HCT116 (cell line): ENCODE results near the gene MCM9. TPM values are rescaled to one million over a fixed set of nuclear protein-coding genes. Genes with fewer than 3 reads are reported as not detected.

Source experiments
- ATAC-seq: fragments of 200-7000 bp; cut with Tn5 transposase; 2 replicates; pipeline ENCODE4 v1.9.1; 2020; ENCODE audit warnings: mild to moderate bottlenecking, moderate library complexity
- BruUV-seq: library from RNA; stranded (reverse); fragments of 400-500 nt; replicated peaks from 2 replicates; lab custom pipeline; 2021; lab: Mats Ljungman, UMichigan
- CTCF ChIA-PET: fragments of 300-600 bp; sonication (Branson Sonifier 250); formaldehyde crosslinking; loops from one replicate; lab custom pipeline; 2021; ENCODE audit warnings: antibody characterized with exemption; lab: Charles Lee
- POLR2A ChIA-PET: fragments of 300-600, 350-600 bp; sonication (Branson Sonifier 250); formaldehyde crosslinking; loops from one replicate; lab custom pipeline; 2021; ENCODE audit warnings: antibody characterized with exemption; lab: Charles Lee
- RAD21 ChIA-PET, 2 experiments: fragments of 300-600 bp; sonication (Branson Sonifier 250); formaldehyde crosslinking; loops; one replicate each; lab custom pipeline; 2023; ENCODE audit warnings: low total read pairs in 2 of 2; ENCODE audit not compliant: uncharacterized antibody in 2 of 2, unreplicated experiment in 2 of 2, low non-redundant PET in 1 of 2; lab: Charles Lee
- DNase-seq: peaks from one replicate; pipeline ENCODE4 v3.0.0-alpha.2; 2010; ENCODE audit warnings: low read depth, low spot score
- H2AFZ ChIP-seq: fragments of 200-600 bp; shearing (Covaris generic), sonication (generic); 2 replicates; pipeline ENCODE4 v1.6.1; 2017; ENCODE audit warnings: low read depth, mixed run types, mixed read lengths, antibody characterized with exemption, low read length; ENCODE audit not compliant: poor library complexity, severe bottlenecking
- H3K27ac ChIP-seq: 2 replicates; pipeline ENCODE4 v1.5.1; 2012; ENCODE audit warnings: low read depth, low read length
- H3K27me3 ChIP-seq: fragments of 200-600 bp; sonication (generic); 2 replicates; pipeline ENCODE4 v1.6.1; 2016; ENCODE audit warnings: mixed run types, low read length, mixed read lengths; ENCODE audit not compliant: insufficient read depth
- H3K36me3 ChIP-seq, 2 experiments: fragments of 200-500 bp in 1 of 2; fragments of 200-600 bp in 1 of 2; sonication (Bioruptor generic) in 1 of 2; sonication (generic) in 1 of 2; 2 replicates each; pipeline versions ENCODE4 v1.5.1 to v1.6.1; 2014 to 2016; ENCODE audit warnings: low read length in 2 of 2, inconsistent platforms in 1 of 2, mixed read lengths in 1 of 2, mixed run types in 1 of 2; ENCODE audit not compliant: insufficient read depth in 2 of 2, control insufficient read depth in 1 of 2
- H3K4me1 ChIP-seq, 2 experiments: fragments of 200-600 bp in 1 of 2; sonication (generic) in 1 of 2; 2 replicates each; pipeline versions ENCODE4 v1.5.1 to v1.6.1; 2012 to 2017; ENCODE audit warnings: low read length in 2 of 2, inconsistent platforms in 1 of 2, mild to moderate bottlenecking in 1 of 2, mixed read lengths in 1 of 2, mixed run types in 1 of 2, moderate library complexity in 1 of 2; ENCODE audit not compliant: insufficient read depth in 2 of 2, control insufficient read depth in 1 of 2
- H3K4me2 ChIP-seq: fragments of 200-600 bp; sonication (generic); 2 replicates; pipeline ENCODE4 v1.6.1; 2017; ENCODE audit warnings: mixed run types, low read length, mixed read lengths
- H3K4me3 ChIP-seq, 2 experiments: fragments of 200-600 bp in 1 of 2; sonication (generic) in 1 of 2; replicated peaks in 1 of 2; 2 replicates each; pipeline ENCODE4 v1.5.1; 2011 to 2016; ENCODE audit warnings: low read length in 2 of 2, control low read depth in 1 of 2, low read depth in 1 of 2, mild to moderate bottlenecking in 1 of 2, mixed read lengths in 1 of 2, mixed run types in 1 of 2
- H3K79me2 ChIP-seq: fragments of 200-600 bp; sonication (generic); 2 replicates; pipeline ENCODE4 v1.6.1; 2017; ENCODE audit warnings: mild to moderate bottlenecking, mixed run types, low read length, moderate library complexity, mixed read lengths; ENCODE audit not compliant: insufficient read depth
- H3K9ac ChIP-seq: fragments of 200-600 bp; sonication (generic); 2 replicates; pipeline ENCODE4 v1.6.1; 2016; ENCODE audit warnings: low read length, mixed read lengths
- H3K9me2 ChIP-seq: fragments of 200-600 bp; sonication (generic), shearing (Covaris generic); 2 replicates; pipeline ENCODE4 v1.6.1; 2017; ENCODE audit warnings: mixed run types, mild to moderate bottlenecking, moderate library complexity; ENCODE audit not compliant: insufficient read depth
- H3K9me3 ChIP-seq, 2 experiments: fragments of 200-500 bp in 1 of 2; fragments of 200-600 bp in 1 of 2; sonication (Bioruptor generic) in 1 of 2; sonication (generic) in 1 of 2; 2 replicates each; pipeline ENCODE4 v1.6.1; 2014 to 2017; ENCODE audit warnings: low read length in 2 of 2, mixed read lengths in 2 of 2, inconsistent platforms in 1 of 2, low read depth in 1 of 2, mild to moderate bottlenecking in 1 of 2, mixed run types in 1 of 2, moderate library complexity in 1 of 2; ENCODE audit not compliant: control insufficient read depth in 1 of 2, insufficient read depth in 1 of 2
- H4K20me1 ChIP-seq: fragments of 200-600 bp; sonication (generic), shearing (Covaris generic); 2 replicates; pipeline ENCODE4 v1.6.1; 2017; ENCODE audit warnings: mixed run types, mild to moderate bottlenecking, moderate library complexity; ENCODE audit not compliant: insufficient read depth
- CBX3 ChIP-seq: IDR thresholded peaks from 2 replicates; pipeline ENCODE4 v1.6.1; 2012; ENCODE audit warnings: low read depth
- CEBPB ChIP-seq: IDR thresholded peaks from 2 replicates; pipeline ENCODE4 v1.6.1; 2012; ENCODE audit warnings: low read depth
- EGR1 ChIP-seq: IDR thresholded peaks from 2 replicates; pipeline ENCODE4 v1.6.1; 2012; ENCODE audit warnings: low read depth
- ELF1 ChIP-seq: IDR thresholded peaks from 2 replicates; pipeline ENCODE4 v1.6.1; 2012; ENCODE audit warnings: low read depth, borderline replicate concordance
- EZH2phosphoT487 ChIP-seq: fragments of 200-600 bp; IDR thresholded peaks from 2 replicates; pipeline ENCODE4 v1.6.1; 2018; ENCODE audit warnings: antibody characterized with exemption, borderline replicate concordance
- FOSL1 ChIP-seq: IDR thresholded peaks from 2 replicates; pipeline ENCODE4 v1.6.1; 2012; ENCODE audit warnings: low read depth
- JUND ChIP-seq: IDR thresholded peaks from 2 replicates; pipeline ENCODE4 v1.6.1; 2012
- POLR2A ChIP-seq: IDR thresholded peaks from 2 replicates; pipeline ENCODE4 v1.7.0; 2011; ENCODE audit warnings: borderline replicate concordance; ENCODE audit not compliant: insufficient read depth, insufficient read length; ENCODE audit errors: extremely low read depth
- RAD21 ChIP-seq: IDR thresholded peaks from 2 replicates; pipeline ENCODE4 v1.6.1; 2012; ENCODE audit warnings: low read depth, mild to moderate bottlenecking
- SP1 ChIP-seq: IDR thresholded peaks from 2 replicates; pipeline ENCODE4 v1.6.1; 2012; ENCODE audit warnings: low read depth
- SRF ChIP-seq: IDR thresholded peaks from 2 replicates; pipeline ENCODE4 v1.6.1; 2012; ENCODE audit warnings: low read depth
- TCF7L2 ChIP-seq: IDR thresholded peaks from 2 replicates; pipeline ENCODE4 v1.7.0; 2011; ENCODE audit warnings: borderline replicate concordance, inconsistent platforms; ENCODE audit not compliant: insufficient read depth, insufficient read length; ENCODE audit errors: extremely low read depth
- ZNF274 ChIP-seq: fragments of 200-500 bp; sonication (Bioruptor generic); IDR thresholded peaks from 2 replicates; pipeline ENCODE4 v1.6.1; 2014; ENCODE audit warnings: mild to moderate bottlenecking, low read depth, low read length, inconsistent platforms
- intact Hi-C: fragments of 100-400 bp; cut with micrococcal nuclease; formaldehyde crosslinking; loops from 2 replicates; pipeline ENCODE4 v1.10.0; 2022
- total RNA-seq: library from RNA; stranded (reverse); gene quantifications from one replicate; pipeline ENCODE4 v1.2.1, GENCODE V29; 2021; ENCODE audit not compliant: unreplicated experiment
- TF ChIP-seq, protein P1 (sequence below): IDR thresholded peaks from 2 replicates; pipeline ENCODE4 v1.6.1; 2012; ENCODE audit warnings: low read depth
- TF ChIP-seq, protein P2 (sequence below): IDR thresholded peaks from 2 replicates; pipeline ENCODE4 v1.6.1; 2012
- TF ChIP-seq, protein P3 (sequence below), 3 experiments: fragments of 200-600 bp in 1 of 3; sonication (generic) in 1 of 3; IDR thresholded peaks in 2 of 3; conservative IDR thresholded peaks in 1 of 3; 2 replicates each; pipeline ENCODE4 v1.5.1; 2012 to 2017; ENCODE audit warnings: low read depth in 2 of 3, low read length in 2 of 3, antibody characterized with exemption in 1 of 3, borderline replicate concordance in 1 of 3, control low read depth in 1 of 3, mild to moderate bottlenecking in 1 of 3, mixed read lengths in 1 of 3, mixed run types in 1 of 3, moderate library complexity in 1 of 3; ENCODE audit not compliant: insufficient read depth in 1 of 3
- TF ChIP-seq, protein P4 (sequence below): IDR thresholded peaks from 2 replicates; pipeline ENCODE4 v1.6.1; 2012
- TF ChIP-seq, protein P5 (sequence below): IDR thresholded peaks from 2 replicates; pipeline ENCODE4 v1.6.1; 2011; ENCODE audit warnings: mild to moderate bottlenecking, low read length, moderate library complexity; ENCODE audit not compliant: insufficient replicate concordance; ENCODE audit errors: extremely low read depth

Gene MCM9
- total RNA-seq, 1 experiment from 2014 or later = 13.6 TPM

DNA sequence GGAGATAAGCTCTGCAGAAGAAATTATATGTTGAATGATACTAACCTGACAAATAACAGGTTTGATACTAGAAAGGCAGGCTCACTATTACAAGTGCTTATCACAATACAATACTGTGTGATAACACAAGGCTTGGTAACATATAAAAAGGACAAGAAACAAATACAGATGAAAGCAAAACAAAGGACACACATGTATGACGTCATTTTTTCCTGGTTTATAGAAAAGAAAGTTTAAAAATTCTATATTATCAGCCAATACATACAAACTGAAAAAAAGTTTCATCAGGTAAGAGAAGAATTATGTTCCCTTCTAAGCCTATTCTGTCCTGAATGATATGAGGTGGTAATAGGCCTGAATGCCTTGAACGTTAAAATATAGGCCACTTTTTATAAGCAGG is 32.3 kb upstream of the MCM9 start (continued):
- TF ChIP-seq, protein P1, sequence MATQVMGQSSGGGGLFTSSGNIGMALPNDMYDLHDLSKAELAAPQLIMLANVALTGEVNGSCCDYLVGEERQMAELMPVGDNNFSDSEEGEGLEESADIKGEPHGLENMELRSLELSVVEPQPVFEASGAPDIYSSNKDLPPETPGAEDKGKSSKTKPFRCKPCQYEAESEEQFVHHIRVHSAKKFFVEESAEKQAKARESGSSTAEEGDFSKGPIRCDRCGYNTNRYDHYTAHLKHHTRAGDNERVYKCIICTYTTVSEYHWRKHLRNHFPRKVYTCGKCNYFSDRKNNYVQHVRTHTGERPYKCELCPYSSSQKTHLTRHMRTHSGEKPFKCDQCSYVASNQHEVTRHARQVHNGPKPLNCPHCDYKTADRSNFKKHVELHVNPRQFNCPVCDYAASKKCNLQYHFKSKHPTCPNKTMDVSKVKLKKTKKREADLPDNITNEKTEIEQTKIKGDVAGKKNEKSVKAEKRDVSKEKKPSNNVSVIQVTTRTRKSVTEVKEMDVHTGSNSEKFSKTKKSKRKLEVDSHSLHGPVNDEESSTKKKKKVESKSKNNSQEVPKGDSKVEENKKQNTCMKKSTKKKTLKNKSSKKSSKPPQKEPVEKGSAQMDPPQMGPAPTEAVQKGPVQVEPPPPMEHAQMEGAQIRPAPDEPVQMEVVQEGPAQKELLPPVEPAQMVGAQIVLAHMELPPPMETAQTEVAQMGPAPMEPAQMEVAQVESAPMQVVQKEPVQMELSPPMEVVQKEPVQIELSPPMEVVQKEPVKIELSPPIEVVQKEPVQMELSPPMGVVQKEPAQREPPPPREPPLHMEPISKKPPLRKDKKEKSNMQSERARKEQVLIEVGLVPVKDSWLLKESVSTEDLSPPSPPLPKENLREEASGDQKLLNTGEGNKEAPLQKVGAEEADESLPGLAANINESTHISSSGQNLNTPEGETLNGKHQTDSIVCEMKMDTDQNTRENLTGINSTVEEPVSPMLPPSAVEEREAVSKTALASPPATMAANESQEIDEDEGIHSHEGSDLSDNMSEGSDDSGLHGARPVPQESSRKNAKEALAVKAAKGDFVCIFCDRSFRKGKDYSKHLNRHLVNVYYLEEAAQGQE = no peak
- TF ChIP-seq EGR1 (no peak), EZH2phosphoT487 (no peak)

DNA sequence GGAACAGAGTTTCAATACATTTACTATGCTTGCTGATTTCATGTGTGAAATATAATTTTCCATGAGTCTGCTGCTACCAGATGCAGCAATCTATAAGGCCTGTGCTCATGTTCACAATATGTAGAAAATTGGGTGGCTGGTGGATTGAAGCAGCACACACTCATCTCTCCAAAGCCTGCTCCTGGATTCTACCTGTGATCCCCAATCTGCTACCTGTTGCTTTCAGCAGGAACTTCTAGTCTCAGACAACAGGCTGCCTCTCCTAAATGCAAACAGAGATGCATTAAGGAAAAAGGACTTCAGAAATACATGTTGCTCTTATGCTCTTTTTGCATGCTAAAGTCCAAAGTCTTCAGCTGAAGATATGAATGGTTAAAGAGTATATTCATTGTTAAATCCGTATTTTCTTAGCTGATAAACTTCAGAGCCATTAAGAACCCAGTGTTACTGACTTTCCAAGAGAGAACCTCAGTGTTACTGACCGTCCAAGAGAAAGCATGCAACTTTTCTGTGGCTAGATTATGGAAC is 30.9 kb upstream of the MCM9 start:
- CTCF ChIA-PET = no interaction called here
- POLR2A ChIA-PET = no interaction called here
- intact Hi-C loops = loop anchor here (5.0 to 10.0 kb wide), 2 partner anchors 381 to 759 kb away; partner anchors contain the start of gene MAN1A1
- DNase-seq (no peak), ATAC-seq (no peak)
- Histone ChIP-seq H3K4me1 (peaks cover 0 to 10% of the 10 kb centered on the region in 2 experiments; a peak in 1 of 4 replicates), H3K79me2 (no peaks in the 10 kb centered on the region), H4K20me1 (no peaks in the 10 kb centered on the region), H3K9me3 (no peaks in the 10 kb centered on the region), H3K9me2 (no peaks in the 10 kb centered on the region), H3K36me3 (no peaks in the 10 kb centered on the region), H3K9ac (no peak overlapping the region), H3K27ac (no peak overlapping the region), H3K27me3 (no peaks in the 10 kb centered on the region), H2AFZ (no peak overlapping the region), H3K4me3 (no peak overlapping the region), H3K4me2 (no peak overlapping the region)
- RAD21 ChIA-PET = no interaction called here
- BruUV-seq = no TSS peak
- TF ChIP-seq SRF (no peak), SP1 (no peak), FOSL1 (no peak), ELF1 (no peak), CBX3 (no peak), CEBPB (no peak), JUND (no peak), EZH2phosphoT487 (no peak), RAD21 (no peak), EGR1 (no peak), TCF7L2 (no peak), POLR2A (no peak), ZNF274 (no peak)
- TF ChIP-seq, protein P2, sequence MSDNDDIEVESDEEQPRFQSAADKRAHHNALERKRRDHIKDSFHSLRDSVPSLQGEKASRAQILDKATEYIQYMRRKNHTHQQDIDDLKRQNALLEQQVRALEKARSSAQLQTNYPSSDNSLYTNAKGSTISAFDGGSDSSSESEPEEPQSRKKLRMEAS = no peak
- TF ChIP-seq, protein P3, sequence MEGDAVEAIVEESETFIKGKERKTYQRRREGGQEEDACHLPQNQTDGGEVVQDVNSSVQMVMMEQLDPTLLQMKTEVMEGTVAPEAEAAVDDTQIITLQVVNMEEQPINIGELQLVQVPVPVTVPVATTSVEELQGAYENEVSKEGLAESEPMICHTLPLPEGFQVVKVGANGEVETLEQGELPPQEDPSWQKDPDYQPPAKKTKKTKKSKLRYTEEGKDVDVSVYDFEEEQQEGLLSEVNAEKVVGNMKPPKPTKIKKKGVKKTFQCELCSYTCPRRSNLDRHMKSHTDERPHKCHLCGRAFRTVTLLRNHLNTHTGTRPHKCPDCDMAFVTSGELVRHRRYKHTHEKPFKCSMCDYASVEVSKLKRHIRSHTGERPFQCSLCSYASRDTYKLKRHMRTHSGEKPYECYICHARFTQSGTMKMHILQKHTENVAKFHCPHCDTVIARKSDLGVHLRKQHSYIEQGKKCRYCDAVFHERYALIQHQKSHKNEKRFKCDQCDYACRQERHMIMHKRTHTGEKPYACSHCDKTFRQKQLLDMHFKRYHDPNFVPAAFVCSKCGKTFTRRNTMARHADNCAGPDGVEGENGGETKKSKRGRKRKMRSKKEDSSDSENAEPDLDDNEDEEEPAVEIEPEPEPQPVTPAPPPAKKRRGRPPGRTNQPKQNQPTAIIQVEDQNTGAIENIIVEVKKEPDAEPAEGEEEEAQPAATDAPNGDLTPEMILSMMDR (IDR thresholded peaks at IDR 0.05 in 2 of 3, conservative IDR thresholded peaks at IDR 0.05 in 1 of 3; ENCODE audit: borderline replicate concordance in 1 of 3, insufficient read depth in 1 of 3, low read depth in 2 of 3, low read length in 2 of 3) = no peak
- TF ChIP-seq, protein P4, sequence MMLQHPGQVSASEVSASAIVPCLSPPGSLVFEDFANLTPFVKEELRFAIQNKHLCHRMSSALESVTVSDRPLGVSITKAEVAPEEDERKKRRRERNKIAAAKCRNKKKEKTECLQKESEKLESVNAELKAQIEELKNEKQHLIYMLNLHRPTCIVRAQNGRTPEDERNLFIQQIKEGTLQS = no peak
- TF ChIP-seq, protein P5, sequence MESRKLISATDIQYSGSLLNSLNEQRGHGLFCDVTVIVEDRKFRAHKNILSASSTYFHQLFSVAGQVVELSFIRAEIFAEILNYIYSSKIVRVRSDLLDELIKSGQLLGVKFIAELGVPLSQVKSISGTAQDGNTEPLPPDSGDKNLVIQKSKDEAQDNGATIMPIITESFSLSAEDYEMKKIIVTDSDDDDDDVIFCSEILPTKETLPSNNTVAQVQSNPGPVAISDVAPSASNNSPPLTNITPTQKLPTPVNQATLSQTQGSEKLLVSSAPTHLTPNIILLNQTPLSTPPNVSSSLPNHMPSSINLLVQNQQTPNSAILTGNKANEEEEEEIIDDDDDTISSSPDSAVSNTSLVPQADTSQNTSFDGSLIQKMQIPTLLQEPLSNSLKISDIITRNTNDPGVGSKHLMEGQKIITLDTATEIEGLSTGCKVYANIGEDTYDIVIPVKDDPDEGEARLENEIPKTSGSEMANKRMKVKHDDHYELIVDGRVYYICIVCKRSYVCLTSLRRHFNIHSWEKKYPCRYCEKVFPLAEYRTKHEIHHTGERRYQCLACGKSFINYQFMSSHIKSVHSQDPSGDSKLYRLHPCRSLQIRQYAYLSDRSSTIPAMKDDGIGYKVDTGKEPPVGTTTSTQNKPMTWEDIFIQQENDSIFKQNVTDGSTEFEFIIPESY = no peak
